WTC11 (cell line): Measurements from ENCODE around the gene GADL1. TPM values are rescaled to one million over a fixed set of nuclear protein-coding genes. Genes with fewer than 3 reads are reported as not detected.

Source experiments
- ATAC-seq: fragments of 200-7000 bp; cut with Tn5 transposase; 2 replicates; pipeline ENCODE4 v1.10.0; 2021; ENCODE audit warnings: mild to moderate bottlenecking, moderate library complexity
- CTCF ChIA-PET: fragments of 300-600 bp; sonication (Branson Sonifier 250); formaldehyde crosslinking; loops from one replicate; lab custom pipeline; 2021; ENCODE audit warnings: antibody characterized with exemption; lab: Charles Lee
- POLR2A ChIA-PET: fragments of 350-600 bp; sonication (Branson Sonifier 250); formaldehyde crosslinking; loops from one replicate; lab custom pipeline; 2021; ENCODE audit warnings: antibody characterized with exemption; lab: Charles Lee
- DNase-seq: peaks from one replicate; pipeline ENCODE4 v3.0.0; 2021; ENCODE audit warnings: low spot score
- H3K27ac Mint-ChIP-seq: 2 replicates; pipeline ENCODE4 v1.8.0; 2021; ENCODE audit warnings: mixed read lengths
- H3K27me3 Mint-ChIP-seq: 2 replicates; pipeline ENCODE4 v1.8.0; 2021; ENCODE audit warnings: low read depth, mild to moderate bottlenecking, moderate library complexity, mixed read lengths
- H3K36me3 Mint-ChIP-seq: 2 replicates; pipeline ENCODE4 v1.8.0; 2021; ENCODE audit warnings: mixed read lengths
- H3K4me1 Mint-ChIP-seq: 2 replicates; pipeline ENCODE4 v1.8.0; 2022; ENCODE audit warnings: mixed read lengths
- H3K4me3 Mint-ChIP-seq: 2 replicates; pipeline ENCODE4 v1.8.0; 2021; ENCODE audit warnings: mild to moderate bottlenecking, moderate library complexity, mixed read lengths
- H3K9me3 Mint-ChIP-seq: 2 replicates; pipeline ENCODE4 v1.8.0; 2021; ENCODE audit warnings: mixed read lengths
- ARID4B ChIP-seq: sonication (generic); formaldehyde crosslinking; IDR thresholded peaks from 2 replicates; pipeline ENCODE4 v1.8.0; 2023; ENCODE audit warnings: missing genetic modification reagents, mild to moderate bottlenecking, borderline replicate concordance
- CREB1 ChIP-seq: sonication (generic); formaldehyde crosslinking; IDR thresholded peaks from 2 replicates; pipeline ENCODE4 v1.8.0; 2023; ENCODE audit warnings: mild to moderate bottlenecking, missing genetic modification reagents
- FOXK1 ChIP-seq: sonication (generic); formaldehyde crosslinking; IDR thresholded peaks from 2 replicates; pipeline ENCODE4 v1.8.0; 2022; ENCODE audit warnings: mild to moderate bottlenecking, moderate library complexity, missing genetic modification reagents
- IRF2 ChIP-seq: sonication (generic); formaldehyde crosslinking; IDR thresholded peaks from 2 replicates; pipeline ENCODE4 v1.8.0; 2022; ENCODE audit warnings: low read depth, missing genetic modification reagents, borderline replicate concordance
- MYBL2 ChIP-seq: sonication (generic); formaldehyde crosslinking; IDR thresholded peaks from 2 replicates; pipeline ENCODE4 v1.8.1; 2023; ENCODE audit warnings: mild to moderate bottlenecking, moderate library complexity, missing genetic modification reagents
- NR1H2 ChIP-seq: sonication (generic); formaldehyde crosslinking; IDR thresholded peaks from 2 replicates; pipeline ENCODE4 v1.9.0; 2021; ENCODE audit warnings: mild to moderate bottlenecking, moderate library complexity, missing genetic modification reagents
- PRRX2 ChIP-seq: fragments of 250-450 bp; sonication (Bioruptor Pico); IDR thresholded peaks from 2 replicates; pipeline ENCODE4 v1.8.0; 2021; ENCODE audit warnings: mild to moderate bottlenecking
- SMAD3 ChIP-seq: sonication (generic); formaldehyde crosslinking; IDR thresholded peaks from 2 replicates; pipeline ENCODE4 v1.8.0; 2022; ENCODE audit warnings: missing genetic modification reagents, mild to moderate bottlenecking, borderline replicate concordance
- TCF7 ChIP-seq: sonication (generic); formaldehyde crosslinking; IDR thresholded peaks from 2 replicates; pipeline ENCODE4 v1.8.0; 2022; ENCODE audit warnings: mild to moderate bottlenecking, low read depth, missing genetic modification reagents, moderate library complexity
- ZBTB21 ChIP-seq: sonication (generic); formaldehyde crosslinking; IDR thresholded peaks from 2 replicates; pipeline ENCODE4 v1.8.1; 2023; ENCODE audit warnings: mild to moderate bottlenecking, missing genetic modification reagents, borderline replicate concordance
- ZNF138 ChIP-seq: sonication (generic); formaldehyde crosslinking; conservative IDR thresholded peaks from 2 replicates; pipeline ENCODE4 v1.8.1; 2022; ENCODE audit warnings: mild to moderate bottlenecking, moderate library complexity, missing genetic modification reagents
- ZNF317 ChIP-seq: sonication (generic); formaldehyde crosslinking; IDR thresholded peaks from 2 replicates; pipeline ENCODE4 v1.8.1; 2023; ENCODE audit warnings: low read depth, mild to moderate bottlenecking, moderate library complexity, missing genetic modification reagents, borderline replicate concordance
- total RNA-seq: library from RNA; stranded (reverse); gene quantifications from 3 replicates; pipeline ENCODE4 v1.2.3, GENCODE V29; 2021
- TF ChIP-seq, protein P1 (sequence below): sonication (generic); formaldehyde crosslinking; IDR thresholded peaks from 2 replicates; pipeline ENCODE4 v1.8.0; 2022; ENCODE audit warnings: mild to moderate bottlenecking, missing genetic modification reagents
- TF ChIP-seq, protein P2 (sequence below): sonication (generic); formaldehyde crosslinking; IDR thresholded peaks from 2 replicates; pipeline ENCODE4 v1.8.1; 2022; ENCODE audit warnings: mild to moderate bottlenecking, missing genetic modification reagents, moderate library complexity, borderline replicate concordance
- TF ChIP-seq, protein P3 (sequence below): sonication (generic); formaldehyde crosslinking; IDR thresholded peaks from 2 replicates; pipeline ENCODE4 v1.8.0; 2022; ENCODE audit warnings: missing genetic modification reagents
- TF ChIP-seq, protein P4 (sequence below): fragments of 250-450 bp; sonication (Bioruptor Pico); conservative IDR thresholded peaks from 2 replicates; pipeline ENCODE4 v1.9.0; 2021; ENCODE audit warnings: mild to moderate bottlenecking

The GADL1 gene
- total RNA-seq, 1 experiment from 2014 or later: 0.15 TPM

- no peak for ATAC-seq
- POLR2A ChIA-PET: interaction anchor here (0.6 kb wide), 1 partner anchor 411 kb away, joined by 5 read pairs; no protein-coding TSS in a partner anchor
- CTCF ChIA-PET: no interaction called here
- TF ChIP-seq, protein P1, sequence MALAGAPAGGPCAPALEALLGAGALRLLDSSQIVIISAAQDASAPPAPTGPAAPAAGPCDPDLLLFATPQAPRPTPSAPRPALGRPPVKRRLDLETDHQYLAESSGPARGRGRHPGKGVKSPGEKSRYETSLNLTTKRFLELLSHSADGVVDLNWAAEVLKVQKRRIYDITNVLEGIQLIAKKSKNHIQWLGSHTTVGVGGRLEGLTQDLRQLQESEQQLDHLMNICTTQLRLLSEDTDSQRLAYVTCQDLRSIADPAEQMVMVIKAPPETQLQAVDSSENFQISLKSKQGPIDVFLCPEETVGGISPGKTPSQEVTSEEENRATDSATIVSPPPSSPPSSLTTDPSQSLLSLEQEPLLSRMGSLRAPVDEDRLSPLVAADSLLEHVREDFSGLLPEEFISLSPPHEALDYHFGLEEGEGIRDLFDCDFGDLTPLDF (CRISPR knock-in tag): no peak
- TF ChIP-seq ZNF138 (CRISPR knock-in tag): no peak
- no peak for TF ChIP-seq NR1H2 (CRISPR knock-in tag)
- TF ChIP-seq MYBL2 (CRISPR knock-in tag): no peak
- TF ChIP-seq, protein P2, sequence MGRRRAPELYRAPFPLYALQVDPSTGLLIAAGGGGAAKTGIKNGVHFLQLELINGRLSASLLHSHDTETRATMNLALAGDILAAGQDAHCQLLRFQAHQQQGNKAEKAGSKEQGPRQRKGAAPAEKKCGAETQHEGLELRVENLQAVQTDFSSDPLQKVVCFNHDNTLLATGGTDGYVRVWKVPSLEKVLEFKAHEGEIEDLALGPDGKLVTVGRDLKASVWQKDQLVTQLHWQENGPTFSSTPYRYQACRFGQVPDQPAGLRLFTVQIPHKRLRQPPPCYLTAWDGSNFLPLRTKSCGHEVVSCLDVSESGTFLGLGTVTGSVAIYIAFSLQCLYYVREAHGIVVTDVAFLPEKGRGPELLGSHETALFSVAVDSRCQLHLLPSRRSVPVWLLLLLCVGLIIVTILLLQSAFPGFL (CRISPR knock-in tag): no peak
- TF ChIP-seq CREB1 (CRISPR knock-in tag): no peak
- TF ChIP-seq, protein P3, sequence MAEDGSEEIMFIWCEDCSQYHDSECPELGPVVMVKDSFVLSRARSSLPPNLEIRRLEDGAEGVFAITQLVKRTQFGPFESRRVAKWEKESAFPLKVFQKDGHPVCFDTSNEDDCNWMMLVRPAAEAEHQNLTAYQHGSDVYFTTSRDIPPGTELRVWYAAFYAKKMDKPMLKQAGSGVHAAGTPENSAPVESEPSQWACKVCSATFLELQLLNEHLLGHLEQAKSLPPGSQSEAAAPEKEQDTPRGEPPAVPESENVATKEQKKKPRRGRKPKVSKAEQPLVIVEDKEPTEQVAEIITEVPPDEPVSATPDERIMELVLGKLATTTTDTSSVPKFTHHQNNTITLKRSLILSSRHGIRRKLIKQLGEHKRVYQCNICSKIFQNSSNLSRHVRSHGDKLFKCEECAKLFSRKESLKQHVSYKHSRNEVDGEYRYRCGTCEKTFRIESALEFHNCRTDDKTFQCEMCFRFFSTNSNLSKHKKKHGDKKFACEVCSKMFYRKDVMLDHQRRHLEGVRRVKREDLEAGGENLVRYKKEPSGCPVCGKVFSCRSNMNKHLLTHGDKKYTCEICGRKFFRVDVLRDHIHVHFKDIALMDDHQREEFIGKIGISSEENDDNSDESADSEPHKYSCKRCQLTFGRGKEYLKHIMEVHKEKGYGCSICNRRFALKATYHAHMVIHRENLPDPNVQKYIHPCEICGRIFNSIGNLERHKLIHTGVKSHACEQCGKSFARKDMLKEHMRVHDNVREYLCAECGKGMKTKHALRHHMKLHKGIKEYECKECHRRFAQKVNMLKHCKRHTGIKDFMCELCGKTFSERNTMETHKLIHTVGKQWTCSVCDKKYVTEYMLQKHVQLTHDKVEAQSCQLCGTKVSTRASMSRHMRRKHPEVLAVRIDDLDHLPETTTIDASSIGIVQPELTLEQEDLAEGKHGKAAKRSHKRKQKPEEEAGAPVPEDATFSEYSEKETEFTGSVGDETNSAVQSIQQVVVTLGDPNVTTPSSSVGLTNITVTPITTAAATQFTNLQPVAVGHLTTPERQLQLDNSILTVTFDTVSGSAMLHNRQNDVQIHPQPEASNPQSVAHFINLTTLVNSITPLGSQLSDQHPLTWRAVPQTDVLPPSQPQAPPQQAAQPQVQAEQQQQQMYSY (CRISPR knock-in tag): no peak
- no peak for TF ChIP-seq TCF7 (CRISPR knock-in tag)
- no peak for TF ChIP-seq IRF2 (CRISPR knock-in tag)
- no peak for TF ChIP-seq SMAD3 (CRISPR knock-in tag)
- TF ChIP-seq ZBTB21 (CRISPR knock-in tag): no peak
- no peak for TF ChIP-seq ARID4B
- TF ChIP-seq ZNF317: no peak
- TF ChIP-seq FOXK1 (CRISPR knock-in tag): no peak
- no peak for TF ChIP-seq PRRX2 (CRISPR knock-in tag)
- TF ChIP-seq, protein P4, sequence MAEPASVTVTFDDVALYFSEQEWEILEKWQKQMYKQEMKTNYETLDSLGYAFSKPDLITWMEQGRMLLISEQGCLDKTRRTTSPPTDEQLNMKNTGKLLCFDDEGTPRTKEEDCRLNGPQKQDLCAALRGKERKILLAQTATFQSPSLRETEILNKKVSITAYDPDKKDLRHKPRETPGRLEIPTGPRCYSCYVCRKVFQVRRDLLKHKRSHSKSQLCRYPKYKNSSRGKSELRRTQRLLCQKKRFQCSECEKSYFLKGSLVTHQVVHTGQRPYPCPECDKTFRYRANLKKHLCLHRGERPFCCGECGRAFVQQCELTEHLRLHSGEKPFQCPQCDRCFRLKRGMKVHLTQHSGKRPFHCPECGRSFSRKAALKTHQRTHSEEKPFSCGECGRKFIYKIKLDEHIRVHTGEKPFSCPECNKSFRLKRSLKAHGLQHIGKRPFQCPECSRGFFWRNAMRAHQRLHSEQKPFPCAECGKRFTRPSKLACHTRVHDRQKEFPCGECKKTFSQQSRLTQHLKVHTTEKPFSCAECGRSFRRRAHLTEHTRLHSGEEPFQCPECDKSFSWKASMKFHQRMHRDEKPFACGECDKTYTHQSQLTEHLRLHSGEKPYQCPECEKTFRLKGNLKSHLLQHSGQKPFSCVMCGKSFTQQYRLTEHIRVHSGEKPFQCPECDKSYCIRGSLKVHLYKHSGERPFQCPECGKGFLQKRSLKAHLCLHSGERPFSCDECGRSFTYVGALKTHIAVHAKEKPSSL (CRISPR knock-in tag): no peak
- TF ChIP-seq, all 79 proteins: peak for 0
- no peak overlapping the region for H3K27ac Mint-ChIP-seq
- DNase-seq: no peak
- H3K4me3 Mint-ChIP-seq: no peak overlapping the region
- H3K36me3 Mint-ChIP-seq: no peaks in the 10 kb centered on the region
- H3K27me3 Mint-ChIP-seq: no peaks in the 10 kb centered on the region
- H3K4me1 Mint-ChIP-seq: no peaks in the 10 kb centered on the region
- no peaks in the 10 kb centered on the region for H3K9me3 Mint-ChIP-seq
These were observed 108.1 kb downstream of the GADL1 start for GRCh38 chr3:30786365-30786764.
